OCI-LY3 (cell line): Measurements from ENCODE around the gene AHNAK2.

Source experiments
- H2AFZ ChIP-seq: fragments of 200-600, 300-600 bp; shearing (Covaris generic); 2 replicates; pipeline ENCODE4 v1.6.0; 2014; ENCODE audit warnings: antibody characterized with exemption, low read depth, low read length
- H3K27ac ChIP-seq: fragments of 200-600, 300-600 bp; sonication (generic); 2 replicates; pipeline ENCODE4 v1.5.1; 2014; ENCODE audit warnings: mild to moderate bottlenecking, low read length, moderate library complexity, mixed read lengths
- H3K27me3 ChIP-seq: fragments of 200-600, 300-600 bp; sonication (generic); 2 replicates; pipeline ENCODE4 v1.6.1; 2014; ENCODE audit warnings: low read depth, low read length, mixed read lengths
- H3K36me3 ChIP-seq: fragments of 200-600, 300-600 bp; sonication (generic); replicated peaks from 2 replicates; pipeline ENCODE3; 2014; ENCODE audit warnings: low read depth, low read length, mixed read lengths
- H3K4me1 ChIP-seq: fragments of 300-600, 200-600 bp; sonication (generic); 2 replicates; pipeline ENCODE4 v1.6.1; 2014; ENCODE audit warnings: low read length, mixed read lengths
- H3K4me2 ChIP-seq: fragments of 200-600, 300-600 bp; sonication (generic); 2 replicates; pipeline ENCODE4 v1.6.1; 2014; ENCODE audit warnings: low read length, mixed read lengths
- H3K4me3 ChIP-seq: fragments of 300-600, 200-600 bp; sonication (generic); 2 replicates; pipeline ENCODE4 v1.5.1; 2014; ENCODE audit warnings: antibody characterized with exemption, mild to moderate bottlenecking, low read length, moderate library complexity
- H3K79me2 ChIP-seq: fragments of 300-600, 200-600 bp; shearing (Covaris generic); 2 replicates; pipeline ENCODE4 v1.6.1; 2014; ENCODE audit warnings: mild to moderate bottlenecking, low read length, mixed read lengths
- H3K9ac ChIP-seq: fragments of 300-600, 200-600 bp; shearing (Covaris generic); 2 replicates; pipeline ENCODE4 v1.6.0; 2014; ENCODE audit warnings: mild to moderate bottlenecking, low read length, moderate library complexity
- H3K9me3 ChIP-seq: fragments of 200-600, 300-600 bp; shearing (Covaris generic); 2 replicates; pipeline ENCODE4 v1.6.1; 2014; ENCODE audit warnings: low read length, mixed read lengths; ENCODE audit not compliant: insufficient read depth
- H4K20me1 ChIP-seq: fragments of 200-600, 300-600 bp; sonication (generic); 2 replicates; pipeline ENCODE4 v1.6.1; 2016; ENCODE audit warnings: low read length, mixed read lengths; ENCODE audit not compliant: insufficient read depth
- EZH2phosphoT487 ChIP-seq: fragments of 200-600 bp; shearing (Covaris generic); IDR thresholded peaks from 2 replicates; pipeline ENCODE4 v1.6.1; 2018; ENCODE audit warnings: antibody characterized with exemption, mixed run types, low read depth
- TF ChIP-seq, protein P1 (sequence below): fragments of 200-600, 300-600 bp; sonication (generic); IDR thresholded peaks from 2 replicates; pipeline ENCODE4 v1.5.1; 2014; ENCODE audit warnings: antibody characterized with exemption, low read length, low read depth

Gene AHNAK2

DNA sequence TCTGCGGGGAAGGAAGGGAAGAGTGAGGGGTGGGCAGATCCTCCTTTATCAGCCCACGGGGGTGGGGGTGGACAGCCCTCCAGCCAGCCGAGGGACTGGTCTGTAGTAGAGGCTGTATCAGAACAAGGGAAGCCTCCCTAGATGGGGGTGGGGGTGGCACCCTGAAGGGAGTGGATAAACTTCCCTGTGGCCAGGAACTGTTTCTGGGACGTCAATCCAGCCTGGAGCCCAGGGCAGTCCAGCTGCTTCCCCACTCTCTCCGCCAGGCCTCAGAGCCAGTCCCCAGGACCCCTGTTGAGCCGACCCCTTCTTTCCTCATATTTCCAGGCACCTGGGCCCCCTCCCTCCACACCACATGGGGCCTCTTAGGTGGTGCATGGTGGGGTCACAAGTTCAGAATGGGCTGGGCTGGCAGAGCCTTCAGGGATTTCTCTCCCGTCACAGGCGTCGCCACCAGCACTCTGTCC lies 46.8 kb downstream of the AHNAK2 start:
- Histone ChIP-seq H2AFZ (no peak overlapping the region), H3K4me2 (no peak overlapping the region), H3K36me3 (peaks cover 56% of the 10 kb centered on the region), H3K27me3 (no peaks in the 10 kb centered on the region), H3K27ac (no peak overlapping the region), H3K4me1 (peaks cover 25% of the 10 kb centered on the region), H3K9me3 (no peaks in the 10 kb centered on the region), H3K79me2 (peaks cover 25% of the 10 kb centered on the region), H3K9ac (no peak overlapping the region), H4K20me1 (peaks cover 41% of the 10 kb centered on the region), H3K4me3 (no peak overlapping the region)
- no peak for TF ChIP-seq EZH2phosphoT487
- TF ChIP-seq, protein P1, sequence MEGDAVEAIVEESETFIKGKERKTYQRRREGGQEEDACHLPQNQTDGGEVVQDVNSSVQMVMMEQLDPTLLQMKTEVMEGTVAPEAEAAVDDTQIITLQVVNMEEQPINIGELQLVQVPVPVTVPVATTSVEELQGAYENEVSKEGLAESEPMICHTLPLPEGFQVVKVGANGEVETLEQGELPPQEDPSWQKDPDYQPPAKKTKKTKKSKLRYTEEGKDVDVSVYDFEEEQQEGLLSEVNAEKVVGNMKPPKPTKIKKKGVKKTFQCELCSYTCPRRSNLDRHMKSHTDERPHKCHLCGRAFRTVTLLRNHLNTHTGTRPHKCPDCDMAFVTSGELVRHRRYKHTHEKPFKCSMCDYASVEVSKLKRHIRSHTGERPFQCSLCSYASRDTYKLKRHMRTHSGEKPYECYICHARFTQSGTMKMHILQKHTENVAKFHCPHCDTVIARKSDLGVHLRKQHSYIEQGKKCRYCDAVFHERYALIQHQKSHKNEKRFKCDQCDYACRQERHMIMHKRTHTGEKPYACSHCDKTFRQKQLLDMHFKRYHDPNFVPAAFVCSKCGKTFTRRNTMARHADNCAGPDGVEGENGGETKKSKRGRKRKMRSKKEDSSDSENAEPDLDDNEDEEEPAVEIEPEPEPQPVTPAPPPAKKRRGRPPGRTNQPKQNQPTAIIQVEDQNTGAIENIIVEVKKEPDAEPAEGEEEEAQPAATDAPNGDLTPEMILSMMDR = no peak

DNA sequence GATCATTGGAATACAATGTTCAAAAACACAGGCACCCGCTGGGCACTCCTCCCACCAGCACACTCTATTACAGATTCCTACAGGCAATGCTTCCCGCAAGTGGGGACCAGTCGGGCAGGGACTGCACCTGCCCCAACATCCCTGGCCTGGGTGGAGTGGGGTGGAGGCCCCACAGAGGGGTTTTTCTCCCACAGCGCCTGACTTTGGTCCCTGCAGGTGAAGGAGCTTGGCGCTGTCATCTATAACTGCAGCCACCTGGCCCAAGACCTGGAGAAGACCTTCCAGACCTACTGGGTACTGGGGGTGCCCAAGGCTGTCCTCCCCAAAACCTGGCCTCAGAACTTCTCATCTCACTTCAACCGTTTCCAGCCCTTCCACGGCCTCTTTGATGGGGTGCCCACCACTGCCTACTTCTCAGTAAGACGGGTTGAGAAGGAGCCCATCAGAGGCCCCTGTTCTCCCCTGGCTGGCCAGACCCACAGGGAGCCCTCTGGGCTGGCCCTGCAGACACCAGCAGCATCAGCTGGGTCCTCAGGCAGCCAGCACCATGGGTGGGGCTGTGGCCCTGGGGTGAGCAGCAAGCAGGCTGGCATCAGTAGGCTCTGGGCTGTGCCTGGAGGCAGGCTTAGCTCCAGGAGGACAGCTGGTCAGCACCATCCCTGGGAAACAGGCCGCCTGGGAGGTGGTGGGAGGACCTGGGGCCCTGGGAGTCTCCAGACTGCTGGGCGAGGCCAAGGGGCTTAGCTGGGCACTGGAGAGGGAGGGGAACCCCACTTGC lies 47.5 kb downstream of the AHNAK2 start:
- H3K79me2 ChIP-seq = peaks cover 31% of the 10 kb centered on the region
- H3K36me3 ChIP-seq = peaks cover 62% of the 10 kb centered on the region
- TF ChIP-seq, protein P1 = no peak
- no peak for TF ChIP-seq EZH2phosphoT487
- H2AFZ ChIP-seq = no peak overlapping the region
- no peak overlapping the region for H3K27ac ChIP-seq
- H3K4me3 ChIP-seq = no peak overlapping the region
- no peak overlapping the region for H3K9ac ChIP-seq
- peaks cover 41% of the 10 kb centered on the region for H4K20me1 ChIP-seq
- no peaks in the 10 kb centered on the region for H3K9me3 ChIP-seq
- H3K4me1 ChIP-seq = peaks cover 27% of the 10 kb centered on the region
- H3K4me2 ChIP-seq = no peak overlapping the region
- no peaks in the 10 kb centered on the region for H3K27me3 ChIP-seq

DNA sequence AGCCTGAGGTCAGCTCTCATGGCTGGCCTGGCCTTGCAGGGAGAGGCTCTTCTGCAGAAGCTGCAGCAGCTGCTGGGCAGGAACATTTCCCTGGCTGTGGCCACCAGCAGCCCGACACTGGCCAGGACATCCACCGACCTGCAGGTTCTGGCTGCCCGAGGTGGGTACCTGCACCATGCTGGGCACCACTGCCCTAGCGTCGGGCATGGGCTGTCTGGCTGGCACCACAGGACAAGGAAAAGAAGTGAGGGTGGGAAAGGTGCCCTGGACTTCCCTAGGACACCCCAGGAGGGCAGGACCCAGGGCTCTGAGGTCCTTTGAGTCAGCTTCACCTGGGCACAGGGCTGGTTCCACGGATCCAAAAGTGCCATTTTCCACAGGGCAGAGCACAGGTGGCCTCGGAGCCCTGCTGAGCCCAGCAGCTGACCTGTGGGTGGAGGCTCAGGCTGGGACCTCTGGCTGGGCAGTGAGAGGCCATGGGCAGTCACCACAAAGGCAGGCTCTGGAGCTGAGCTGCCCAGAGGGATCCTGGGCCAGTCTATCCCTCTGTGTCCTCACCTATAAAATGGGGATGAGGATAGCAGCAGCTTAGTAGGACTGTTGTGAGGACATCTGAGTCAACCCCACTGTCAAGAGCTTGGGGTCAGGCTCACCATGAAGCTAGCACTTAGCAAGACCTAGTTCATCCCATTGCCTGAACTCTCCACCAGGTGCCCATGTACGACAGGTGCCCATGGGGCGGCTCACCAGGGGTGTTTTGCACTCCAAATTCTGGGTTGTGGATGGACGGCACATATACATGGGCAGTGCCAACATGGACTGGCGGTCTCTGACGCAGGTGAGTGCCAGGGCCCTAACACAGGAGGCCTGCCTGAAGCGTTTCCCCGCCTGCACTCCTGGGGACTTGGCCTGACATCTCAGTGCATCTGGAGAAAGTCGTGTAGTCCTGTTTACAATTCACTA lies 48.6 kb downstream of the AHNAK2 start:
- Histone ChIP-seq H3K27me3 (no peaks in the 10 kb centered on the region), H2AFZ (no peak overlapping the region), H3K4me3 (no peak overlapping the region), H3K9me3 (no peaks in the 10 kb centered on the region), H3K27ac (no peak overlapping the region), H3K36me3 (peaks cover 65% of the 10 kb centered on the region), H3K4me1 (peaks cover 34% of the 10 kb centered on the region), H3K79me2 (peaks cover 42% of the 10 kb centered on the region), H4K20me1 (peaks cover 37% of the 10 kb centered on the region), H3K9ac (no peak overlapping the region), H3K4me2 (no peak overlapping the region)
- no peak for TF ChIP-seq EZH2phosphoT487
- TF ChIP-seq, protein P1 = no peak
